Endothelial cell of umbilical vein (primary cell): ENCODE measurements around the gene C1QTNF5. TPM values are rescaled to one million over a fixed set of nuclear protein-coding genes. Genes with fewer than 3 reads are reported as not detected.

Experiments
- BruUV-seq: library from RNA; stranded (reverse); fragments of 400-500 nt; replicated peaks from 2 replicates; lab custom pipeline; 2021; lab: Mats Ljungman, UMichigan
- CTCF ChIA-PET: fragments of 300-600, 350-600 bp; sonication (Branson Sonifier 250); formaldehyde crosslinking; loops from one replicate; lab custom pipeline; 2021; ENCODE audit warnings: antibody characterized with exemption, inconsistent platforms; lab: Charles Lee
- POLR2A ChIA-PET: fragments of 300-600, 350-600 bp; sonication (Branson Sonifier 250); formaldehyde crosslinking; loops from one replicate; lab custom pipeline; 2021; ENCODE audit warnings: antibody characterized with exemption, inconsistent platforms; lab: Charles Lee
- DNase-seq: peaks from one replicate; pipeline ENCODE4 v3.0.0-alpha.2; 2011; ENCODE audit warnings: low read depth, low spot score
- FAIRE-seq: peaks from 2 replicates; lab custom pipeline; 2011; peaks lifted over from hg19 to GRCh38; lab: Jason Lieb, UNC
- H2AFZ ChIP-seq: 2 replicates; pipeline ENCODE4 v1.6.0; 2012; ENCODE audit warnings: low read depth, low read length, control low read depth, inconsistent platforms
- H3K27ac ChIP-seq: 2 replicates; pipeline ENCODE4 v1.5.1; 2011; ENCODE audit warnings: low read depth, mild to moderate bottlenecking, control low read depth, low read length, moderate library complexity; ENCODE audit not compliant: insufficient read depth
- H3K27me3 ChIP-seq, 2 experiments: 2 replicates each; pipeline versions ENCODE4 v1.6.0 to v1.6.1; 2011; ENCODE audit warnings: low read length in 2 of 2, mixed read lengths in 1 of 2; ENCODE audit not compliant: control insufficient read depth in 2 of 2, insufficient read depth in 2 of 2
- H3K36me3 ChIP-seq, 2 experiments: 2 replicates in 1 of 2; 3 replicates in 1 of 2; pipeline ENCODE4 v1.5.1; 2011; ENCODE audit warnings: low read length in 2 of 2, mild to moderate bottlenecking in 1 of 2, moderate library complexity in 1 of 2; ENCODE audit not compliant: control insufficient read depth in 2 of 2, insufficient read depth in 2 of 2; ENCODE audit errors: extremely low read depth in 1 of 2
- H3K4me1 ChIP-seq: 3 replicates; pipeline ENCODE4 v1.5.1; 2011; ENCODE audit warnings: mild to moderate bottlenecking, low read length; ENCODE audit not compliant: control insufficient read depth, insufficient read depth; ENCODE audit errors: extremely low read depth
- H3K4me2 ChIP-seq: 2 replicates; pipeline ENCODE4 v1.6.1; 2011; ENCODE audit warnings: low read length, control low read depth, mixed read lengths; ENCODE audit not compliant: insufficient read depth
- H3K4me3 ChIP-seq, 3 experiments: fragments of 200-600 bp in 1 of 3; sonication (generic), shearing (Covaris generic) in 1 of 3; replicated peaks in 1 of 3; 2 replicates each; pipeline ENCODE4 v1.5.1; 2011 to 2016; ENCODE audit warnings: control low read depth in 3 of 3, low read length in 3 of 3, mild to moderate bottlenecking in 2 of 3, inconsistent platforms in 1 of 3, low read depth in 1 of 3, moderate library complexity in 1 of 3; ENCODE audit not compliant: insufficient read depth in 1 of 3
- H3K79me2 ChIP-seq: 2 replicates; pipeline ENCODE4 v1.6.0; 2012; ENCODE audit warnings: low read length, inconsistent platforms; ENCODE audit not compliant: control insufficient read depth, insufficient read depth
- H3K9ac ChIP-seq: replicated peaks from 2 replicates; pipeline ENCODE3; 2011; ENCODE audit warnings: low read length, control low read depth; ENCODE audit not compliant: insufficient read depth; ENCODE audit errors: extremely low read depth
- H3K9me1 ChIP-seq: replicated peaks from 3 replicates; pipeline ENCODE4 v1.6.0; 2011; ENCODE audit warnings: mild to moderate bottlenecking, low read length; ENCODE audit not compliant: control insufficient read depth, insufficient read depth; ENCODE audit errors: extremely low read depth
- H3K9me3 ChIP-seq: replicated peaks from 2 replicates; pipeline ENCODE4 v1.5.1; 2012; ENCODE audit warnings: low read length, inconsistent platforms; ENCODE audit not compliant: control insufficient read depth, insufficient read depth
- H4K20me1 ChIP-seq: replicated peaks from 2 replicates; pipeline ENCODE3; 2011; ENCODE audit warnings: mild to moderate bottlenecking, low read length; ENCODE audit not compliant: control insufficient read depth, insufficient read depth; ENCODE audit errors: extremely low read depth
- CTCF ChIP-seq, 2 donors: IDR thresholded peaks; 1 replicate in 1 of 2; 2 replicates in 1 of 2; pipeline ENCODE4 v1.5.1; 2011; ENCODE audit warnings: low read length in 2 of 2, mild to moderate bottlenecking in 2 of 2, moderate library complexity in 2 of 2, control low read depth in 1 of 2, inconsistent platforms in 1 of 2, low read depth in 1 of 2; ENCODE audit not compliant: insufficient read depth in 1 of 2; ENCODE audit errors: extremely low read depth in 1 of 2
- EZH2 ChIP-seq: IDR thresholded peaks from 2 replicates; pipeline ENCODE4 v1.6.1; 2012; ENCODE audit warnings: borderline replicate concordance, low read depth, mild to moderate bottlenecking, moderate library complexity, low read length, inconsistent platforms; ENCODE audit not compliant: severe bottlenecking
- FOS ChIP-seq: IDR thresholded peaks from 2 replicates; pipeline ENCODE4 v1.6.1; 2011; ENCODE audit warnings: mild to moderate bottlenecking, low read length, moderate library complexity, borderline replicate concordance; ENCODE audit not compliant: insufficient read depth
- GATA2 ChIP-seq: IDR thresholded peaks from 2 replicates; pipeline ENCODE4 v1.7.0; 2011; ENCODE audit warnings: low read depth, mild to moderate bottlenecking, moderate library complexity, mixed read lengths, low read length; ENCODE audit not compliant: insufficient read length, insufficient read depth
- JUN ChIP-seq: IDR thresholded peaks from 2 replicates; pipeline ENCODE4 v1.6.1; 2011; ENCODE audit warnings: borderline replicate concordance, low read depth; ENCODE audit not compliant: insufficient read length, insufficient read depth
- MAX ChIP-seq: IDR thresholded peaks from 2 replicates; pipeline ENCODE4 v1.6.1; 2011; ENCODE audit not compliant: insufficient read depth, insufficient read length
- MYC ChIP-seq: IDR thresholded peaks from one replicate; pipeline ENCODE4 v1.6.1; 2011; ENCODE audit warnings: mild to moderate bottlenecking, low read depth, low read length
- POLR2A ChIP-seq: IDR thresholded peaks from 2 replicates; pipeline ENCODE4 v1.6.1; 2012; ENCODE audit warnings: low read depth, mild to moderate bottlenecking, control low read depth, low read length
- POLR2AphosphoS5 ChIP-seq: IDR thresholded peaks from 2 replicates; pipeline ENCODE4 v1.6.1; 2012; ENCODE audit warnings: low read depth, mild to moderate bottlenecking, control low read depth, low read length, moderate library complexity; ENCODE audit not compliant: insufficient read depth
- dilution Hi-C: fragments of 300-500 bp; cut with MboI; formaldehyde crosslinking; loops from one replicate; pipeline ENCODE4 v1.15.0; 2019; ENCODE audit warnings: low sequenced_read_pairs; ENCODE audit not compliant: extremely low pct_ligation_motif_present
- intact Hi-C: fragments of 100-400 bp; cut with micrococcal nuclease; formaldehyde crosslinking; loops from one replicate; pipeline ENCODE4 v1.10.0; 2022
- polyA plus RNA-seq, 4 experiments: library from polyadenylated mRNA; depleted of rRNA in 3 of 4; stranded (reverse) in 3 of 4; unstranded in 1 of 4; fragments of >200 nt; gene quantifications; 2 replicates each; pipeline versions ENCODE4 v1.2.1 to v1.2.3, GENCODE V29; 2011 to 2012; ENCODE audit warnings: missing spikeins in 1 of 4
- total RNA-seq: library from RNA; stranded (reverse); gene quantifications from 2 replicates; pipeline ENCODE4 v1.2.3, GENCODE V29; 2021

The C1QTNF5 gene
- total and polyA plus RNA-seq, 2 donors (not counting 3 experiments of a cell fraction or from before 2014, with no cell fraction given), result 126 to 201 TPM

- H3K4me3 ChIP-seq, result no peak overlapping the region
- DNase-seq (no peak), FAIRE-seq (no peak)
- no TSS peak for BruUV-seq
- H3K36me3 ChIP-seq, result no peaks in the 10 kb centered on the region
- ChIA-PET POLR2A (no interaction called here), CTCF (interaction anchor here (0.8 to 1.5 kb wide), 2 partner anchors 10 to 12 kb away, joined by 5 to 6 read pairs; partner anchors contain the start of gene C1QTNF5)
- TF ChIP-seq EZH2, result no peak
- TF ChIP-seq POLR2A, result no peak
- no peak for TF ChIP-seq FOS
- no peak for TF ChIP-seq POLR2AphosphoS5
- no peak for TF ChIP-seq MAX
- no peak for TF ChIP-seq GATA2
- TF ChIP-seq JUN, result no peak
- TF ChIP-seq MYC, result no peak
- no peak for TF ChIP-seq CTCF (IDR thresholded peaks at IDR 0.05; ENCODE audit: extremely low read depth in 1 of 2, insufficient read depth in 1 of 2, low read depth in 1 of 2, low read length in 2 of 2)
- H3K9me3 ChIP-seq, result no peaks in the 10 kb centered on the region
- no peak overlapping the region for H2AFZ ChIP-seq
- no peak overlapping the region for H3K9ac ChIP-seq
- peaks cover 0 to 3% of the 10 kb centered on the region in 2 experiments for H3K27me3 ChIP-seq
- no peak overlapping the region for H3K4me2 ChIP-seq
- peaks cover 5% of the 10 kb centered on the region for H3K4me1 ChIP-seq
- no peak overlapping the region for H3K27ac ChIP-seq
- H4K20me1 ChIP-seq, result no peaks in the 10 kb centered on the region
- intact Hi-C loops, result loop anchor here (5.0 to 10.0 kb wide), 2 partner anchors 377 to 864 kb away; partner anchors contain the start of genes NECTIN1 and OAF
- H3K79me2 ChIP-seq, result no peaks in the 10 kb centered on the region
- no peaks in the 10 kb centered on the region for H3K9me1 ChIP-seq
- dilution Hi-C loops, result no loop called here
These were observed 9.6 kb upstream of the C1QTNF5 start for GRCh38 chr11:119350302-119350701.
